Measurements from ENCODE around the gene UBAC1.
"Not testable (repeated sequence)": the region's sequence is repeated elsewhere in the genome, so short reads cannot be mapped to it uniquely, and the experiment has no call there.

- not testable (repeated sequence) for TF ChIP-seq JUND (IDR thresholded peaks at IDR 0.05); CTCF (IDR thresholded peaks at IDR 0.05; ENCODE audit: low read depth, low read length, missing input control); RAD21 (IDR thresholded peaks at IDR 0.05)
Observed at GRCh38 chr9:135916227-135916626, 44.9 kb downstream of the UBAC1 start.

Data from liver (tissue), 3 donors.